PC-3 (cell line): Measurements from ENCODE around the gene ARID5B. TPM values are rescaled to one million over a fixed set of nuclear protein-coding genes. Genes with fewer than 3 reads are reported as not detected.

ENCODE experiments used
- ATAC-seq: fragments of 200-7000 bp; cut with Tn5 transposase; 2 replicates; pipeline ENCODE4 v1.9.1; 2020; ENCODE audit warnings: mild to moderate bottlenecking, moderate library complexity
- BruUV-seq: library from RNA; stranded (reverse); fragments of 400-500 nt; replicated peaks from 2 replicates; lab custom pipeline; 2021; lab: Mats Ljungman, UMichigan
- CTCF ChIA-PET: fragments of 300-600 bp; sonication (Branson Sonifier 250); formaldehyde crosslinking; loops from one replicate; lab custom pipeline; 2022; ENCODE audit warnings: antibody characterized with exemption; lab: Charles Lee
- POLR2A ChIA-PET: fragments of 300-600 bp; sonication (Branson Sonifier 250); formaldehyde crosslinking; loops from one replicate; lab custom pipeline; 2022; ENCODE audit warnings: antibody characterized with exemption; ENCODE audit not compliant: unreplicated experiment; lab: Charles Lee
- DNase-seq: peaks from one replicate; pipeline ENCODE4 v3.0.0-alpha.2; 2015
- H2AFZ ChIP-seq: fragments of 300-600 bp; sonication (generic); 2 replicates; pipeline ENCODE4 v1.6.0; 2016; ENCODE audit warnings: antibody characterized with exemption, low read length
- H3F3A ChIP-seq: fragments of 300-600 bp; sonication (generic); one replicate; pipeline ENCODE4 v1.6.0; 2017; ENCODE audit warnings: antibody characterized with exemption, low read length, control low read depth, mild to moderate bottlenecking; ENCODE audit not compliant: unreplicated experiment
- H3K27ac ChIP-seq: fragments of 300-600 bp; sonication (generic); 2 replicates; pipeline ENCODE4 v1.5.1; 2016; ENCODE audit warnings: mild to moderate bottlenecking, low read length
- H3K27me3 ChIP-seq: fragments of 300-600 bp; sonication (generic); 2 replicates; pipeline ENCODE4 v1.6.1; 2016; ENCODE audit warnings: low read length, mixed read lengths
- H3K36me3 ChIP-seq: fragments of 300-600 bp; sonication (generic); 2 replicates; pipeline ENCODE4 v1.6.1; 2016; ENCODE audit warnings: low read depth, mixed run types, low read length, mixed read lengths
- H3K4me1 ChIP-seq: fragments of 300-600 bp; sonication (generic); 2 replicates; pipeline ENCODE4 v1.5.1; 2016; ENCODE audit warnings: low read length; ENCODE audit not compliant: insufficient read depth
- H3K4me2 ChIP-seq: fragments of 300-600 bp; sonication (generic); 2 replicates; pipeline ENCODE4 v1.6.0; 2016; ENCODE audit warnings: low read length
- H3K4me3 ChIP-seq: fragments of 300-600 bp; sonication (generic); 2 replicates; pipeline ENCODE4 v1.5.1; 2016; ENCODE audit warnings: mild to moderate bottlenecking, low read length, mixed read lengths
- H3K79me2 ChIP-seq: fragments of 300-600 bp; sonication (generic); 2 replicates; pipeline ENCODE4 v1.6.1; 2017; ENCODE audit warnings: low read length, mixed read lengths
- H3K9ac ChIP-seq: fragments of 300-600 bp; sonication (generic); 2 replicates; pipeline ENCODE4 v1.6.0; 2016; ENCODE audit warnings: mild to moderate bottlenecking, low read length
- H3K9me2 ChIP-seq: fragments of 300-600 bp; sonication (generic); replicated peaks from 2 replicates; pipeline ENCODE4 v1.6.1; 2016; ENCODE audit warnings: mixed run types, low read length, mixed read lengths
- H3K9me3 ChIP-seq: fragments of 300-600 bp; sonication (generic); 2 replicates; pipeline ENCODE4 v1.6.1; 2016; ENCODE audit warnings: low read length, mixed read lengths
- H4K20me1 ChIP-seq: fragments of 300-600 bp; sonication (generic); 2 replicates; pipeline ENCODE4 v1.6.1; 2016; ENCODE audit warnings: low read length, mixed read lengths
- CTCF ChIP-seq: fragments of 300-600 bp; sonication (generic); conservative IDR thresholded peaks from 2 replicates; pipeline ENCODE4 v1.5.1; 2017; ENCODE audit warnings: antibody characterized with exemption, low read depth, mild to moderate bottlenecking, low read length
- EZH2 ChIP-seq: fragments of 300-600 bp; sonication (generic); IDR thresholded peaks from one replicate; pipeline ENCODE4 v1.6.1; 2017; ENCODE audit warnings: antibody characterized with exemption, mild to moderate bottlenecking, low read length; ENCODE audit not compliant: unreplicated experiment
- EZH2phosphoT487 ChIP-seq: fragments of 300-600 bp; sonication (generic); IDR thresholded peaks from 2 replicates; pipeline ENCODE4 v1.6.1; 2018; ENCODE audit warnings: mild to moderate bottlenecking, antibody characterized with exemption, low read length, borderline replicate concordance
- intact Hi-C: fragments of 100-400 bp; cut with micrococcal nuclease; formaldehyde crosslinking; loops from 2 replicates; pipeline ENCODE4 v1.9.0; 2023
- total RNA-seq: library from RNA; depleted of rRNA; stranded (reverse); fragments of >200 nt; gene quantifications from 2 replicates; pipeline ENCODE4 v1.2.3, GENCODE V29; 2014

The ARID5B gene
- total RNA-seq, 1 experiment from 2014 or later: 26.4 TPM

DNA sequence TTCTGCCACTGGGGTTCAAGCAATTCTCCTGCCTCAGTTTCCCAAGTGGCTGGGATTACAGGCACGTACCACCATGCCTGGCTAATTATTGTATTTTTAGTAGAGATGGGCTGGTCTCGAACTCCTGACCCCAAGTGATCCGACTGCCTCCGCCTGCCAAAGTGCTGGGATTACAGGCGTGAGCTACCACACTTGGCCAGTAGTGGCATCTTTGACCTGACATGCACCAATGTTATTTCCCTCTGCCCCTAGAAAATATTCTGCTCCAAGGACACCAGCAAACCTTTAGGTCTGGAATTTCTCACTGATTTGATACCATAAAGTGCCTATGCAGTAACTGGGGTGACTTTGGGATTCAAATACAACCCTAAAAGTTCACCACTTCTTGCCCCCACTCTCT is 179.4 kb downstream of the ARID5B start:
- Histone ChIP-seq H3F3A (peaks cover 20% of the 10 kb centered on the region), H3K9ac (no peak overlapping the region), H3K9me3 (no peaks in the 10 kb centered on the region), H3K79me2 (no peaks in the 10 kb centered on the region), H3K4me3 (no peak overlapping the region), H4K20me1 (no peaks in the 10 kb centered on the region), H3K4me1 (peaks cover 71% of the 10 kb centered on the region), H3K27ac (no peak overlapping the region), H2AFZ (no peak overlapping the region), H3K9me2 (0 out of 2 replicates have a peak, but pooled peaks cover 5% of the 10 kb centered on the region), H3K4me2 (no peak overlapping the region), H3K27me3 (no peaks in the 10 kb centered on the region), H3K36me3 (peaks cover 8% of the 10 kb centered on the region)
- intact Hi-C loops: no loop called here
- ChIA-PET POLR2A (no interaction called here), CTCF (interaction anchor here (0.7 kb wide), 1 partner anchor 42 kb away, joined by 4 read pairs; no protein-coding TSS in a partner anchor)
- TF ChIP-seq CTCF (no peak), EZH2 (no peak), EZH2phosphoT487 (no peak)
- ATAC-seq (no peak), DNase-seq (no peak)
- BruUV-seq: no TSS peak

GRCh38 chr10:62081341-62082270 is 180.1 kb downstream of the ARID5B start:
- DNase-seq (peak; percentile 56), ATAC-seq (no peak)
- H2AFZ ChIP-seq: no peak overlapping the region
- POLR2A ChIA-PET: interaction anchor here (0.6 kb wide), 1 partner anchor 1315 kb away, joined by 3 read pairs; no protein-coding TSS in a partner anchor
- H3K9me2 ChIP-seq: 0 out of 2 replicates have a peak, but pooled peaks cover 5% of the 10 kb centered on the region
- no peak overlapping the region for H3K27ac ChIP-seq
- peaks cover 9% of the 10 kb centered on the region for H3K36me3 ChIP-seq
- no peaks in the 10 kb centered on the region for H3K9me3 ChIP-seq
- CTCF ChIA-PET: interaction anchor here (0.7 to 0.8 kb wide), 2 partner anchors 43 to 247 kb away, joined by 4 read pairs; no protein-coding TSS in a partner anchor
- H4K20me1 ChIP-seq: no peaks in the 10 kb centered on the region
- no peak overlapping the region for H3K4me3 ChIP-seq
- intact Hi-C loops: no loop called here
- TF ChIP-seq CTCF: 0 out of 2 replicates have a peak, but pooled peaks have one; percentile 11
- no peak for TF ChIP-seq EZH2phosphoT487
- TF ChIP-seq EZH2: no peak
- no peaks in the 10 kb centered on the region for H3K79me2 ChIP-seq
- no peaks in the 10 kb centered on the region for H3K27me3 ChIP-seq
- peak overlapping the region; percentile 52 for H3K4me2 ChIP-seq
- BruUV-seq: no TSS peak
- H3K4me1 ChIP-seq: peaks cover 64% of the 10 kb centered on the region
- peaks cover 15% of the 10 kb centered on the region for H3F3A ChIP-seq
- H3K9ac ChIP-seq: no peak overlapping the region
